GM21723 (cell line): ENCODE results near the gene ANGEL1.

Experiments
- ATAC-seq: cut with Tn5 transposase; IDR thresholded peaks from one replicate; pipeline ENCODE4 v1.9.1; 2021; ENCODE audit warnings: mild to moderate bottlenecking, moderate library complexity; ENCODE audit not compliant: unreplicated experiment

The ANGEL1 gene

DNA sequence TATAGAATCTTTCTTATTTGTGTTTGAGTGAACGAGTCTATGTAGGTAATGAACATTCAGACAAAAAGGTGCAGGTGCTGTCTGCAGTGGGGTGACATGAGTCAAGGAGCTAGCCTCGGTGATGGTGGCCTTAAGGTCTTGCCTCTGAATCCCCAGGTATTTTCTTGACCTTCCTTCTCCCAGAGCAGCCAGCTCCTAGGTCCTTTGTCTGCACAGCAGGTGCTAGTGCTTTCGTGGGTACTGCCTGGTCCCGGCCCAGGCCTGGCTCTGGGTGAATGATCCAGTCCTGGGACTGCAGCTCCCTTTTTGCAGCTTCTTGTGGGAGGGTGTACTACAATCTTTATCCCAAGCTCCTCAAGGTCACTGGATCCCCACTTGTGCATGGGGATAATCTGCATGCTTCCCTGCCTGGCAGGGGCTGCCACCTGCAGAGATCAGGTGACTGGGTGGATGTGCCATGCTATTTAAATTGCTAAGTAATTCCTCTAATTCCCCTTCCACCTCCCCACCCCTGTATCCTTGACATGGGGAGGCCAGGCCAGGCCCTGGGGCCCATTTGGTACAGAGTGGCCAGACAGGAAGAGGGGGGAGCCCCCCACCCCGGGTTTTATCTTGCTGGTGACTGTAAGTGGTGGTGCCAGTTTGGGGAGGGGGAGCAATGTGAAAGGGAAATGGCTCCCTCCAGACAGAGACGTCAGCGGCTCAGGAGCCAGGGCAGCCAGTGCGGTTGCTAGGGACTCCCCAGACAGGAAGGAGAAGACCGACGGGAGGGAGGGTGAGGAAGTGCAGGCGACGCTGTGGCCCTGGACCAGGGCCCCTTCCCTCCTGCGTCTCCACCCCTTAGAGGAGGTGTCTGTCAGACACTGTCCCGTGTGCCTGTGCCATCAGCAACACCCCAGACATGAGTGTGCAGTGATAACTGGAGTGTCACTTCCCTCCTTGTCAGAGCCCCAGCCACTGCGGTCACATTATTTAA is 44.7 kb downstream of the ANGEL1 start:
- peak; percentile 91 for ATAC-seq

DNA sequence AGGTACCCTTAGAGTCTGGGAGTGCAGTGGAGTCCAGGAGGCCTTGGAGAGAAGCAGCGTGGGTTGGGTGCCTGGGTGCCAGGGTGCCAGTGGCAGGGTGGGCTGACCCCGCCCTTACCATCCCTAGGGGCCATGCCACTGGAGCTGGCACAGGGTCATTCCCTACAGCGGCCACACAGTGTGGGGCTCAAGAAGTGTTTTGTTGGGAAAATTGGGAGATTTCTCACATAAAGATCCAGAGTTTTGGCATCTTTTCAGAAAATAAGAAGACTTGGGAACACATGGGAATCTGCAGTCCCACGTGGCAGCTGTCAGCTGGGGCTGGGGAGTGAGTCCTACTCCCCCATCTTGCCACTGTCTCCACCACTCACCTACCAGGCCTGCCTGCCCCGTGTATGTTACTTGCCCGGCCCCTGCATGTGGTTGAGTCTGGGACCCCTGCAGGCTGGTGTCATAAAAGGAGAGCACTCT is 47.2 kb downstream of the ANGEL1 start:
- no peak for ATAC-seq

- no peak for ATAC-seq
Observed at GRCh38 chr14:76763096-76764041, 49.3 kb downstream of the ANGEL1 start.

GRCh38 chr14:76762411-76763095 is 50.1 kb downstream of the ANGEL1 start:
- no peak for ATAC-seq

GRCh38 chr14:76761960-76762410 is 50.7 kb downstream of the ANGEL1 start:
- no peak for ATAC-seq

DNA sequence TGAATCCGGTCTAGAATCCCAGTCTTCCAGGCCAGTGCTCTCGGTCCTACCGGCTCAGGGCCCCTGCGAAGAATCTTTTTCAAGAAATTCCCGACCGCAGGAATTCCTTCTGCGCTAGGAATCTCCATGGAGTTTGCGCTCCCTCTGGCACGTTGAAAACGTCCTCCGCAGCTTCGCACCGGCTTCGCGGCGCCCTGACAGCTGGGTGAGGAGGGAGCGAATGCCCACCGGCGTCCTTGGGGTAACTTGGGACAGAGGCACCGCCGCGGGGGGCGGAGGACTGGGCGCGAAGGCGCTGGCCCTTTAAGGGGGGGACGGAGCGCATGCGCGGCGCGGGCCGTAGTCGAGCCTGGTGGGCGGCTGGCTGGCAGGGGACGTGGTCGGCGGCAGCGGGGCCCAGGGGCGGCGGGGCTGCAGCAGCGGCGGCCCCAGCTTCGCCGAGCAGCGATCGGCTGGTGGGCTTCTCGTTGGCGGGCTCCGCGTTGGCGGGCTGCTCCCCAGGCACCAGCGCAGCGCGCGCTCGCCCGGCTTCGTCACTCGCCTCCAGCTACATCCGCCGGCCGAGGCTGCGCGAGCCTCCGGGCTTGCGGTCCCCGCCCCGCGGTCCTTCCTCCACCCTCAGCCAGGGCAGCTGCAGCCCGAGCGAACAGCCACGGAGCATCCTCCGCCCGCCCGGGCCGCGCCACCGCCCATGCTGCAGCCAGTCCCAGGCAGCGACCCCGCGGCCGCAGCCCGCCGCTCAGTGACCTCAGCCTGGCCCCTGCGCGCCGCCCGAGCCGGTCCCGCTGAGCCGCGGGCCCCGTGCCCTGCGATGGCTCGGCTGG is 51.3 kb downstream of the ANGEL1 start, which contains the start of gene VASH1:
TSS of gene VASH1 (plus strand) at position 333 of the 824 bp plus-strand sequence. CDS start 1,354 bp downstream, outside the sequence.
- ATAC-seq = peak; percentile 80

GRCh38 chr14:76760331-76761135 is 52.1 kb downstream of the ANGEL1 start:
- no peak for ATAC-seq

DNA sequence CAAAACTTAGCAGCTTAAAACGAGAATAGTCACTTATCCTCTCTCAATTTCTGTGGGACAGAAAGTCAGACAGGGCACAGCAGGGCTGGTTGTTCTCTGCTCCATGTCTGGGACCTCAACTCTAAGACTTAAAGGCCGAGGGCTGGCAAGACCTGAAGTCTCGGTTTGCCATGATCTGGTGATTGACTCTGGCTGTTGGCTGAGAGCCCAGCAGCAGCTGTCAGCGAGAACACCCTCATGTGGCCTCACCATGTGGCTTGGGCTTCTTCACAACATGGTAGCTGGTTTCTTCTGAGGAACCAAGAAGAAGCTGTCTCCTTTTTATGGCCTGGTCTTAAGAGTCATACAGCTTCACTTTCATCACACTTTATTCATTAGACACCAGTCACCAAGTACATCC is 53.1 kb downstream of the ANGEL1 start:
- no peak for ATAC-seq

DNA sequence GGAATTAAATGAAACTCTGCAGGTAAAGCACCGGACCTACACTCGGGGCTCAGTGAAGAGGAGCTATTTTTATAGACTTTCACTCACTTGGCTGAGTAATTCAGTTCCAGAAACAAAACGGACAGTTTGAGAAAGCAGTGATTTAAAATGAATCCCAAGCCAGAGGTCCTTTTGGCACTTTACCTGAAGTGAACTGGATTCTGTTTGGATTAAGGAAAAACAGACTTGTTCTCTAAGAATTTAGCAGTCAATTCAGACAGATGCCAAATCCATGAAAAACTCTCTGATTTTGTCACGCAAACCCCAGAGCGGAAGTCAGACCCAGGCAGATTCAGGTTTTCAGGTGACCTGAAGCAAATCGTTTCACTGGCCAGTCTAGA is 56.3 kb downstream of the ANGEL1 start:
- no peak for ATAC-seq

DNA sequence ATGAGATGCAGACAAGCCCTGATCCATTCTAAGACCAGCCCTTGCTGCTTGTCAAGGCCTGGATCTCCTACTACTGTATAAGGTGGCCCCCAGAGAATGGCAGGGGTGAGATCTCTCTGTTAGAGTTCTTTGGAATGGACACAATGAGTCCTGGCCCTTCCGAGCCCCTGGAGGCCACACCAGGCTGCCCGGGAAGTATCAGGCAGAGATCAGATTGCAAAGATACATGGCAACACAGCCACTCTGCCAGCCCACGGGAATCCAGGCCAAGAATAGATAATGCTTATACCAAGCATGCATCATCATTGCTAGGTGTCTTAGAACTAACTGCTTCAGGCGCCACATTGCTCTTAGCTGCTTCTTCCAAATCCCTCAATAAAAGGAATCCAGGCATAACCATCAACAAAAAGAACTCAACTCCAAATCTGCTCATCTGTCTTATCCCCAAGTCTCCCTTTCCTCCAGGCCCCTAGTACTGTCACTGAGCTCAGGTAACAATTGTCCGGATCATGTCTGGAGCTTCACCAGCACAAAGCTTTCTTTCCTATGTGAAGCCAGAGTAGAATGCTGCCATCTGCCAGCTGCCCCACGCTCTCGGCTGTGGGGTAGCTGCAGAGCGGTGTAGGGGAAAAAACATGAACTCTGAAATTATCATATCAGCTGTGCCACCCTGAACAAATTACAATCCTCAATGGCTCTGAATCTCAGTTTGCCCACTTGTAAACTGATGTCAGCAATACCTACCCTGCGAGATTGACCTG is 56.9 kb downstream of the ANGEL1 start:
- no peak for ATAC-seq

- no peak for ATAC-seq
Observed at GRCh38 chr14:76754586-76754985, 58.1 kb downstream of the ANGEL1 start.

DNA sequence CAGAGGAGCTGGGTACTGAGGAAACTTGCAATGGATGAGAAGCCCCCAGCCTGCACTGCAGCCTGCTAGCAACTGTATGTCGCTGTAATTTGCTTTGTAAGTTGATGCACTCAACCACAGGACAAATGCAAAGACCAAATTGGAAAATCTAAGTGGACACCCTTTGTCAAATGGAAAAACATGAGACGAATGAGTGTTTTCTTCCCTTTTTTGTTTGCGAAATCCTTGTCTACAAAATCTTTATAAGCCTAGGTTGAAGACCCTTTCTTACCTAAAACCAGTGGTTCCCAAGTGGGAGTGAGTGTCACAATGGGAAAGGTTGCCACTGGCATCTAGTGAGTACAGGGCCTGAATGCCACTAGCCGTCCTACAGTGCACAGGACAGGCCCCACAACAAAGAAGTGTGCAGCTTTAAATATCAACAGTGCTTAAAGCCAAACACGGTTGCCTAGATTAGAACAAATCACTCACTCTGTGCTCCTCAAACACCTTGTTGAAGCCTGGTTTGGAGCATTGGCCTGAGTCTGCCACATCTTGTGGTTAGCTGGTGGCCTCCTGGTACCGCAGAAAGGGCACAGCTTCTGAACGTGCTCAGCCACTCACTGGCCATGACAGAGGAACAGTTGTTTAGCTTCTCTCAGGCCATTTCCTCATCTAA is 59.0 kb downstream of the ANGEL1 start:
- ATAC-seq = no peak

DNA sequence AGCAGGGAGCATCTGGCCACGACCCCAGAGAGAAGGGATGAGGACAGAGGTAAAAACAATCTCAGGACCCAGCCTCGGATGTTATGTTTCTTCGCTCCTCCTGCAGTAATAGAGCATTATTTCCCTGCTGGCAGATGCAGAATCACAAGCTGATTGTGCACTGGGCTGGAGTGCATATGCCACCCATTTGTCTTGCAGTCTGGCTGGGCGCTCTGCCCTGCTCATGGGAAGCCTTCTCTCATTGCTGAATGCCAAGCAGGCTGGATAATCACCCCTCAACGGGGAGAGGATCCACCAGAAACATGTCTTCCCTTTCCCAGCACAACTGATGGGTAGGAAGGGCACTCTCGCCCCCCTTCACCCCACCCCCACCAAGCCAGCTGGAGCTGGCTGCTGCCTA is 59.9 kb downstream of the ANGEL1 start:
- no peak for ATAC-seq

DNA sequence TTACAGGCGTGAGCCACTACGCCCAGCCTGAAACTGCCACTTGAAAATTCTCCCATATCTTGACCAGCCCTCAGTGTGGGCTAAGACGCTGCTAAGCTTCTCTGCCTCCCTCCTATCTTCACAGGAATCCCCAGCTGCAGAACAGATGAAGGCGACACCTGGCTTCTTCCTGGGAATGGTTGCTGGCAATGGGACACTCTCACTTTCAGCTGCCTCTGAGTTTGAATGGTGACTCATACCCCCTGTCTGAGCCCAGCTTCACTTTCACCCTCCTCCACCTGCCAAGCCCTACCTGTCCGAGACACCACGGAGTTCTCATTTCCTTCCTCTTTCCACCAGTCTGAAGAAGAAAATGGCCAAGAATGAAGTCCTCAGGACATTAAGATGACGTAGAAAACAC is 69.7 kb downstream of the ANGEL1 start:
- no peak for ATAC-seq

GRCh38 chr14:76742185-76742584 is 70.5 kb downstream of the ANGEL1 start:
- ATAC-seq = no peak

DNA sequence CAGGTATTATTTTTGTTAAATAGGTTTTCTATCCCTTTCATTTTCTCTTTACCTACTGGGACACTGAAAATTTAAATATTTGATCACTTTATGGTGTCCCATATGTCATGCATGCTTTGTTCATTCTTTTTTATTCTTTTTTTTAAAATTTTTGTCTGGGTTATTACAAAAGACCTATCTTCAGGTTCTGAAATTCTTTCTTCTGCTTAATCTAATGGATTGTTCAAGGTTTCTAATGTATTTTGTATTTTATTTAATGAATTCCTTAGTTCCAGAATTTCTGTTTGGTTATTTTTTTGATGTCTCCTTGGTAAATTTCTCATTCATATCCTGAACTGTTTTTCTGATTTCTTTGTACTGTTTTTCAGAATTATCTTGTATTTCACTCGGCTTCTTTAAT is 71.6 kb downstream of the ANGEL1 start:
- ATAC-seq = no peak
